Astrocyte (in vitro differentiated cells and primary cell): ENCODE results near the gene DNMT1. TPM values are rescaled to one million over a fixed set of nuclear protein-coding genes. Genes with fewer than 3 reads are reported as not detected.
A peak's percentile ranks its signal among the peaks of the same experiment; 100 is the strongest.

Source experiments
- DNase-seq: peaks from one replicate; pipeline ENCODE4 v3.0.0-alpha.2; 2010; ENCODE audit warnings: low read depth
- FAIRE-seq: peaks from 2 replicates; lab custom pipeline; 2011; peaks lifted over from hg19 to GRCh38; lab: Jason Lieb, UNC
- H2AFZ ChIP-seq: 2 replicates; pipeline ENCODE4 v1.6.0; 2012; ENCODE audit warnings: low read depth, low read length, inconsistent platforms
- H3K27ac ChIP-seq: 2 replicates; pipeline ENCODE4 v1.5.1; 2011; ENCODE audit warnings: low read depth, low read length, inconsistent platforms
- H3K27me3 ChIP-seq: 2 replicates; pipeline ENCODE4 v1.6.0; 2011; ENCODE audit warnings: low read length, inconsistent platforms; ENCODE audit not compliant: insufficient read depth
- H3K36me3 ChIP-seq: 2 replicates; pipeline ENCODE4 v1.5.1; 2011; ENCODE audit warnings: low read length, inconsistent platforms; ENCODE audit not compliant: insufficient read depth
- H3K4me1 ChIP-seq: 2 replicates; pipeline ENCODE4 v1.5.1; 2011; ENCODE audit warnings: low read length, inconsistent platforms; ENCODE audit not compliant: insufficient read depth
- H3K4me2 ChIP-seq: 2 replicates; pipeline ENCODE4 v1.6.0; 2012; ENCODE audit warnings: low read length, inconsistent platforms
- H3K4me3 ChIP-seq: 2 replicates; pipeline ENCODE4 v1.5.1; 2011; ENCODE audit warnings: low read depth, mild to moderate bottlenecking, low read length, inconsistent platforms; ENCODE audit not compliant: insufficient read depth
- H3K79me2 ChIP-seq: 2 replicates; pipeline ENCODE4 v1.6.0; 2012; ENCODE audit warnings: mild to moderate bottlenecking, low read length, inconsistent platforms; ENCODE audit not compliant: insufficient read depth
- H3K9ac ChIP-seq: 2 replicates; pipeline ENCODE4 v1.6.0; 2012; ENCODE audit warnings: mild to moderate bottlenecking, low read length, inconsistent platforms
- H3K9me3 ChIP-seq: 2 replicates; pipeline ENCODE4 v1.5.1; 2012; ENCODE audit warnings: low read depth, mild to moderate bottlenecking, low read length, inconsistent platforms; ENCODE audit not compliant: insufficient read depth
- H4K20me1 ChIP-seq: 2 replicates; pipeline ENCODE4 v1.6.0; 2012; ENCODE audit warnings: low read length, inconsistent platforms; ENCODE audit not compliant: insufficient read depth
- H3K27ac Mint-ChIP-seq: one replicate; pipeline ENCODE4 v1.8.0; 2021; ENCODE audit warnings: mild to moderate bottlenecking, mixed read lengths; ENCODE audit not compliant: unreplicated experiment
- H3K27me3 Mint-ChIP-seq: one replicate; pipeline ENCODE4 v1.8.0; 2021; ENCODE audit warnings: low read depth, mixed read lengths; ENCODE audit not compliant: unreplicated experiment
- H3K36me3 Mint-ChIP-seq: one replicate; pipeline ENCODE4 v1.8.0; 2021; ENCODE audit warnings: low read depth, mixed read lengths; ENCODE audit not compliant: unreplicated experiment
- H3K4me1 Mint-ChIP-seq: one replicate; pipeline ENCODE4 v1.8.0; 2021; ENCODE audit warnings: low read depth, mixed read lengths; ENCODE audit not compliant: unreplicated experiment
- H3K4me3 Mint-ChIP-seq: one replicate; pipeline ENCODE4 v1.8.0; 2021; ENCODE audit warnings: mild to moderate bottlenecking, moderate library complexity, mixed read lengths; ENCODE audit not compliant: unreplicated experiment
- H3K9me3 Mint-ChIP-seq: one replicate; pipeline ENCODE4 v1.8.0; 2021; ENCODE audit warnings: mild to moderate bottlenecking, mixed read lengths; ENCODE audit not compliant: unreplicated experiment
- CTCF ChIP-seq: IDR thresholded peaks from 2 replicates; pipeline ENCODE4 v1.5.1; 2011; ENCODE audit warnings: low read depth, mild to moderate bottlenecking, inconsistent platforms, low read length, moderate library complexity; ENCODE audit not compliant: insufficient read depth
- EZH2 ChIP-seq: IDR thresholded peaks from 2 replicates; pipeline ENCODE4 v1.6.1; 2012; ENCODE audit warnings: mild to moderate bottlenecking, low read length, inconsistent platforms; ENCODE audit not compliant: insufficient read depth
- total RNA-seq: library from RNA; stranded (reverse); gene quantifications from 2 replicates; pipeline ENCODE4 v1.2.1, GENCODE V29; 2021

Gene DNMT1
- total RNA-seq, 1 donor from 2014 or later, result 50.6 TPM

- FAIRE-seq, result no peak
- no peaks in the 10 kb centered on the region for H3K27me3 Mint-ChIP-seq
- H3K9me3 Mint-ChIP-seq, result no peaks in the 10 kb centered on the region
- H3K79me2 ChIP-seq, result peaks cover 67% of the 10 kb centered on the region
- H3K4me1 ChIP-seq, result peaks cover 8% of the 10 kb centered on the region
- peak overlapping the region; percentile 93 for H3K4me2 ChIP-seq
- H3K36me3 ChIP-seq, result peaks cover 13% of the 10 kb centered on the region
- no peaks in the 10 kb centered on the region for H3K36me3 Mint-ChIP-seq
- H3K4me1 Mint-ChIP-seq, result peaks cover 3% of the 10 kb centered on the region
- H3K4me3 Mint-ChIP-seq, result no peak overlapping the region
- H3K27ac Mint-ChIP-seq, result no peak overlapping the region
- H3K4me3 ChIP-seq, result peak overlapping the region; percentile 80
- H3K27ac ChIP-seq, result peak overlapping the region; percentile 79
- H3K9me3 ChIP-seq, result no peaks in the 10 kb centered on the region
- H4K20me1 ChIP-seq, result peaks cover 53% of the 10 kb centered on the region
- no peak overlapping the region for H2AFZ ChIP-seq
- peak overlapping the region; percentile 87 for H3K9ac ChIP-seq
- DNase-seq, result no peak
- no peaks in the 10 kb centered on the region for H3K27me3 ChIP-seq
- no peak for TF ChIP-seq EZH2
- no peak for TF ChIP-seq CTCF
Observed at GRCh38 chr19:10192922-10193321, 1.8 kb downstream of the DNMT1 start.

- Histone ChIP-seq H2AFZ (no peak overlapping the region), H3K36me3 (peaks cover 13% of the 10 kb centered on the region), H3K4me3 (no peak overlapping the region), H3K79me2 (peaks cover 83% of the 10 kb centered on the region), H3K27me3 (no peaks in the 10 kb centered on the region), H3K9me3 (no peaks in the 10 kb centered on the region), H4K20me1 (peaks cover 67% of the 10 kb centered on the region), H3K9ac (no peak overlapping the region), H3K27ac (no peak overlapping the region), H3K4me1 (peaks cover 8% of the 10 kb centered on the region), H3K4me2 (no peak overlapping the region)
- Mint-ChIP-seq H3K4me3 (no peak overlapping the region), H3K9me3 (no peaks in the 10 kb centered on the region), H3K36me3 (no peaks in the 10 kb centered on the region), H3K4me1 (peaks cover 3% of the 10 kb centered on the region), H3K27me3 (no peaks in the 10 kb centered on the region), H3K27ac (no peak overlapping the region)
- no peak for FAIRE-seq
- TF ChIP-seq EZH2 (no peak), CTCF (no peak)
- peak; percentile 89 for DNase-seq
Observed at GRCh38 chr19:10191347-10191746, 3.4 kb downstream of the DNMT1 start.

GRCh38 chr19:10190026-10190425 lies 4.7 kb downstream of the DNMT1 start:
- Mint-ChIP-seq H3K27ac (no peak overlapping the region), H3K27me3 (no peaks in the 10 kb centered on the region)
- H3K27ac ChIP-seq, result no peak overlapping the region

More at GRCh38 chr19:10190026-10190425, 4.7 kb downstream of the DNMT1 start:
- H3K4me3 ChIP-seq, result no peak overlapping the region
- DNase-seq (no peak), FAIRE-seq (no peak)
- Mint-ChIP-seq H3K36me3 (no peaks in the 10 kb centered on the region), H3K4me3 (no peak overlapping the region), H3K9me3 (no peaks in the 10 kb centered on the region), H3K4me1 (peaks cover 3% of the 10 kb centered on the region)
- peaks cover 94% of the 10 kb centered on the region for H3K79me2 ChIP-seq
- H3K9ac ChIP-seq, result no peak overlapping the region
- H3K36me3 ChIP-seq, result peaks cover 19% of the 10 kb centered on the region
- H3K4me2 ChIP-seq, result no peak overlapping the region
- no peaks in the 10 kb centered on the region for H3K27me3 ChIP-seq
- no peak overlapping the region for H2AFZ ChIP-seq
- TF ChIP-seq CTCF (no peak), EZH2 (no peak)
- peaks cover 76% of the 10 kb centered on the region for H4K20me1 ChIP-seq
- H3K9me3 ChIP-seq, result no peaks in the 10 kb centered on the region
- peaks cover 8% of the 10 kb centered on the region for H3K4me1 ChIP-seq
